RWPE2 (cell line): ENCODE measurements around the gene GAS7.

Experiments
- ATAC-seq: fragments of 200-7000 bp; cut with Tn5 transposase; 3 replicates; pipeline ENCODE4 v1.9.1; 2021; ENCODE audit warnings: low read depth
- DNase-seq: peaks from one replicate; pipeline ENCODE4 v3.0.0-alpha.2; 2020; ENCODE audit warnings: low spot score
- H3K27ac ChIP-seq: fragments of 450-650 bp; 2 replicates; pipeline ENCODE4 v1.5.1; 2017; ENCODE audit warnings: mild to moderate bottlenecking; ENCODE audit not compliant: poor library complexity, severe bottlenecking
- H3K27me3 ChIP-seq: fragments of 250-450 bp; sonication (Bioruptor Pico); 2 replicates; pipeline ENCODE4 v1.5.1; 2021; ENCODE audit warnings: mild to moderate bottlenecking, moderate library complexity; ENCODE audit not compliant: insufficient read depth, poor library complexity, severe bottlenecking
- H3K36me3 ChIP-seq: fragments of 250-450 bp; sonication (Bioruptor Pico); 2 replicates; pipeline ENCODE4 v1.5.1; 2020; ENCODE audit warnings: low read depth, mild to moderate bottlenecking, moderate library complexity
- H3K4me1 ChIP-seq: fragments of 250-450 bp; sonication (Bioruptor Pico); 2 replicates; pipeline ENCODE4 v1.5.1; 2021; ENCODE audit warnings: mild to moderate bottlenecking, moderate library complexity; ENCODE audit not compliant: insufficient read depth, poor library complexity, severe bottlenecking
- H3K4me3 ChIP-seq: fragments of 250-450 bp; sonication (Bioruptor Pico); 2 replicates; pipeline ENCODE4 v1.5.1; 2021; ENCODE audit warnings: mild to moderate bottlenecking, moderate library complexity; ENCODE audit not compliant: severe bottlenecking
- H3K9me3 ChIP-seq: fragments of 250-450 bp; sonication (Bioruptor Pico); 2 replicates; pipeline ENCODE4 v1.5.1; 2021; ENCODE audit warnings: mild to moderate bottlenecking, moderate library complexity; ENCODE audit not compliant: severe bottlenecking
- CTCF ChIP-seq: fragments of 450-650 bp; IDR thresholded peaks from one replicate; pipeline ENCODE4 v1.5.1; 2017; ENCODE audit warnings: mild to moderate bottlenecking, moderate library complexity; ENCODE audit not compliant: poor library complexity, severe bottlenecking

The GAS7 gene

DNA sequence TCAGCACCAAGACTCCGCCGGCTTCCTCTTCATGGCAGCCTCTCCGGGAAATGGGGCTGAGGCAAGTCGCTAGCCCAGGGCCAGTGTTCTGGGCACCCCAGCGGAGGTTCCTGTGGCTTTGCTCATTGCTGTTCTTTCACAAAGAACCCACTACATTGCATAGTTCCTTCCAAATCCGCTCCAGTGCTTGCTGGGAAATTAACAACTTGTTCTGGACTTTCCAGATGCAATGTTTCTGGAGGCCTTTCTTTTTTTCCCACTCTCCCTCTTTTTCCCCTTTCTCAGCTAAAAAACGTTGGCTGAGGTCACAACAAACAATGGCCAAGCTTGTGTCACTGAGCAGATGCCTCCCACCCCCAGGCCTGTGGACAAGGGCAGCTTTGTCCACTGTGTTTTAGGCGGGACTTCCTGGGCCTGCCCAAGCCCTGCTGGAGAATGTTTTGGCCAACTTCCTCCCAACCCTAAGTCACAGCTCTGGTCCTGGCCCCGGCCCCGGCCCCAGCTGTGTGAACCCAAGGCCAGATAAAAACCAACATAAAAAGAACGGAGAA lies 161.8 kb downstream of the GAS7 start:
- Histone ChIP-seq H3K27me3 (no peaks in the 10 kb centered on the region), H3K9me3 (no peaks in the 10 kb centered on the region), H3K4me1 (no peaks in the 10 kb centered on the region), H3K36me3 (no peaks in the 10 kb centered on the region), H3K4me3 (no peak overlapping the region), H3K27ac (no peak overlapping the region)
- no peak for TF ChIP-seq CTCF
- no peak for ATAC-seq
- no peak for DNase-seq

GRCh38 chr17:10035885-10036284 lies 162.5 kb downstream of the GAS7 start:
- Histone ChIP-seq H3K9me3 (no peaks in the 10 kb centered on the region), H3K27ac (no peak overlapping the region), H3K4me3 (no peak overlapping the region), H3K27me3 (no peaks in the 10 kb centered on the region), H3K36me3 (no peaks in the 10 kb centered on the region), H3K4me1 (no peaks in the 10 kb centered on the region)
- no peak for TF ChIP-seq CTCF
- DNase-seq: no peak
- ATAC-seq: no peak

DNA sequence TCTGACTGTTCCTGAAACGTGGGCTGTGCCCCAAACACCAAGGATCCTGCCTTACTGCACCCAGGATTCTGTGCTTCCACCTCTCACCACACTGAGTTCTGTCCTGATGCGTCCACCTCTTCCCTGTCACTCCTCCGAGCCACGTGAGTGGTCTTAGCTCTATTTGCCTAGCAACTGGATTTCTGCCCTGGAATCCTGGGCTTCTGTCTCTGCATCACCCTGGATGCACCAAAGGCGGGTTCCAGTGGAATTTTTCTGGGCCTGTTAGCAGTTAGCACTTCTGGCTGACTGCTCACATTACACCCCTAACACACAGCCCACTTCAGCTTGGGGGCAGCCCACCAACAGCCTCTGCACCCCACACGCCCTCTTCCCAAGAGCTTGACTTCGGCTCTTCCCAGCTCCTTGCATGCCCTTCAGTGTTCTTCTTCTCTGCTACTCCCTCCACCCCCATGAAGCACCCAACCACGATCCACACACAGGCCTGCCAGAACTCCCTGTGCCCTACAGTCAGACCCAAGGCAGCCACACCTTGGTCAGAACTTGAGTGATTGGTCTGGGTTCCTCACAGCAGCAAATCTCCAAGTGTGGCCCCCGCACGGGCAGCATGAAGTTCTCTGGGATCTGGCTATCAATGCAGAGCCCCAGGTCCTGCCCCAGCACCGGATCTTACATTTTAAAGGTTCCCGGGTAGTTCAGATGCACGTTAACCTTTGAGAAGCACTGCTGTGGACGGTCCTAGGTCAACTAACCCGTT lies 163.5 kb downstream of the GAS7 start:
- no peaks in the 10 kb centered on the region for H3K27me3 ChIP-seq
- ATAC-seq: no peak
- no peak overlapping the region for H3K27ac ChIP-seq
- H3K9me3 ChIP-seq: no peaks in the 10 kb centered on the region
- no peak for TF ChIP-seq CTCF
- H3K4me1 ChIP-seq: no peaks in the 10 kb centered on the region
- H3K36me3 ChIP-seq: no peaks in the 10 kb centered on the region
- H3K4me3 ChIP-seq: no peak overlapping the region
- DNase-seq: no peak

DNA sequence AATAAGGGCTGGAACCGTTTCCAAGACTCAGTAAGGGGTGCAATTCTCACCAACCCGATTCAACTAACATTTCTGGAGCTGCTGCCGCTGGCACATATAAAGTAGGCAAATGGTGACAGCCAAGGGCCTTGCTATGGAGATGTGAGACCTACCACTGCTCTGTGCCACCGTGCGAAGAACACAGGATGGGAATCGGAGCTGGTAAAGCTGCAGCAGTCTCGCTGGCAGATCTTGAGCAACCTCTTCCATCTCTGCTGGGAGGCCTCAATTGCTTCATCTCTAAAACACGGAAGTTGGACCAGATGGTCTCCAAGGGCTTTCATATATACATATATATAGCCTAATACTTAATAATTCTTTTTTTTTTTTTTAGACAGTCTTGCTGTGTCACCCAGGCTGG lies 164.4 kb downstream of the GAS7 start:
- Histone ChIP-seq H3K27me3 (no peaks in the 10 kb centered on the region), H3K4me1 (no peaks in the 10 kb centered on the region), H3K27ac (no peak overlapping the region), H3K4me3 (no peak overlapping the region), H3K9me3 (no peaks in the 10 kb centered on the region), H3K36me3 (no peaks in the 10 kb centered on the region)
- no peak for ATAC-seq
- DNase-seq: no peak
- TF ChIP-seq CTCF: no peak

DNA sequence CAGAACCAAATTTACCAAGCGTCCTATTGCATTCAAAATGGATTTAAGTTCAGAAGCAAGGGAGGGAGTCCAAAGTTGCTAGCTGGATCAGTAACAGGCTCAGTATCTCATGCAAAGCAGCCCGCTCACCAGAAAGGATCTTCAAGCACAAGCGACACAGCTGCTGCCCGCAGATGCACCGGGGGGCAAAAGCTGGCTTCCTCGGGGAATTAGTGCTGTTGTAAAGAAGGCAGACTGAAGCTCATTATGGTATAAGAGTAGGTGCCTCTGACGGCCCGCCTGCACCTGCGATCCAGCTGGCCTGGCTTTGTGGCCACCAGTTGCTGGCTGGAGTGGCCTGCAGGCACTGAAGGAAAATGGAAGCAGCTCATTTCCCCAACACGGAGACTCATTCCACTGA lies 165.0 kb downstream of the GAS7 start:
- ATAC-seq: no peak
- H3K27ac ChIP-seq: no peak overlapping the region
- no peak for DNase-seq
- H3K27me3 ChIP-seq: no peaks in the 10 kb centered on the region
- H3K4me1 ChIP-seq: no peaks in the 10 kb centered on the region
- H3K4me3 ChIP-seq: no peak overlapping the region
- H3K36me3 ChIP-seq: no peaks in the 10 kb centered on the region
- TF ChIP-seq CTCF: no peak
- no peaks in the 10 kb centered on the region for H3K9me3 ChIP-seq
